Activated CD4-positive, alpha-beta T cell treated with anti-CD3 and anti-CD28 coated beads, Interleukin-2, amount 50 U/mL, for 16 hours (primary cell): Measurements from ENCODE around the gene ACBD7.
A peak's percentile ranks its signal among the peaks of the same experiment; 100 is the strongest.

Source experiments
- DNase-seq: peaks from one replicate; pipeline ENCODE4 v3.0.0-alpha.2; 2020

ACBD7 gene

DNA sequence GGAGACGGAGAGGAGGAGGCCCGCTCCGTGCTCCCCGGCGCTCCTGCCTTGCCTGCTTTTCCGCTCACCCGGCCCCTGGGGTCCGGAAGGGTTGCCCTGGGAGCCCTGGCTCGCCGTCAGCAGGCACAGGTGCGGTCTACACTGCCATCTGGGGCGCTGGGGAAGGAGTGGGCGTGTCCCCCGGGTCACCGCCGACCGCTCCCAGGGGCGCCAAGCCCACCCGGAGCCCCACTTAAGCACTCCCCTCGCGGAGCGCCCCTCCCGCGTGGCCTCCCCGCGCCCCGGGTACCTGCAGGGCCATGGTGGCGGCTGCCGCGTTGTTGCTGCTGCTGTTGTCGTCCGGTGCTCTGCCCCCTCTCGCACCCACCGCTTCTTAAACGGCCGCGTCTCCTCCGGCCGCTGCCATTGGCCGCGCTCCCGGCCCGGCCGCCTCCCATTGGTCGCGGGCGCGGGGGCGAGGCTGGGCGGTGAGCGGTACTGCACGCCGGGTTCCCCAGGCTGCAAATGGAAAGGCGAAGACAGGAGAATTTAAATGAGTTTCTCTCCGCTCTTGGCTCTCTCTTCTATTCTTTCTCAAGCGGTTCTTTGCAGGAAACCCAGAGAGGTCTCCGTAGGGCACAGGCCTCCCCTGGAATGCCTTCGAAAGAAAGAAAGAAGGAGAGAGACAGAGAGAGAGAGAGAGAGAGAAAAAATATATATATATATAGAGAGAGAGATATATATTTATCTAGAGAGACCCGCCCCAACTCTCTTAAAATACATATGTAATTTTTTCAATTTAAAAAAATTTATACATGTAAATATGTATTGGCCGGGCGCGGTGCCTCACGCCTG lies at the start of gene ACBD7:
Gene ACBD7 (minus strand): TSS at position 349 of the 834 bp plus-strand sequence. CDS start 48 bp downstream, at position 301.
- peak; percentile 80 for DNase-seq

DNA sequence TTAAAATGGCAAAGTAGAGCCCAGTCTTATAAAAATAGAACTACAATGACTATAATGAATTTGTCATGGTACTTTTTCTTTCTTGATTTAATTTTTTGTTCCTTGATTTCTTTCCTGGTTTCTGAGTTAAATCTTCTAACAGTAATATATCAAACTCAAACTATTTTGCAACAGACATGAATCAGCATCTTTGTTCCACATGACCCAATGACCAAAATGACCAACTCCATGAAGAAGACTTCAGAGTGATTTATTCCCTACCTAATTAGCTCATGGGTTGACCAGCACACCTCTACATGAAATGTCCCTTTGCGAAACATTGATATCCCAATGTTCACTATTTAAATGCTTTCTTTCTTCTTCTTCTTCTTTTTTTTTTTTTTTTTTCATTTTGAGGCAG lies 49.1 kb upstream of the ACBD7 start:
- DNase-seq: no peak

DNA sequence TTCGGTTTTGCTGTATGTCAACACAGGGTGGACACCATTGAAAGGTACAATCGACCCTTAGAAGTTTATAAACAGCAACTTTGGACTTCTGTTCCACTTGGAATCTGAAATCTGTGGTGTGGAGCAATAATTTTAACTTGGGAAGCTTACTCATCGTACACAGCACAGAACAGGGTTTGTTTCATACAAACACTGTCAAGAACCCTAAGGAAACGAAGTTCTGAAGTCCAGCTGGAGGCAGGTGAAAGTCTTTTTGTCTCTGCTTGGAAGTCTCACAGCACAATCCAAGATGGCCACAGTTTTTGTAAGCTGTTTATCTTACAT lies 48.4 kb upstream of the ACBD7 start:
- DNase-seq: no peak

DNA sequence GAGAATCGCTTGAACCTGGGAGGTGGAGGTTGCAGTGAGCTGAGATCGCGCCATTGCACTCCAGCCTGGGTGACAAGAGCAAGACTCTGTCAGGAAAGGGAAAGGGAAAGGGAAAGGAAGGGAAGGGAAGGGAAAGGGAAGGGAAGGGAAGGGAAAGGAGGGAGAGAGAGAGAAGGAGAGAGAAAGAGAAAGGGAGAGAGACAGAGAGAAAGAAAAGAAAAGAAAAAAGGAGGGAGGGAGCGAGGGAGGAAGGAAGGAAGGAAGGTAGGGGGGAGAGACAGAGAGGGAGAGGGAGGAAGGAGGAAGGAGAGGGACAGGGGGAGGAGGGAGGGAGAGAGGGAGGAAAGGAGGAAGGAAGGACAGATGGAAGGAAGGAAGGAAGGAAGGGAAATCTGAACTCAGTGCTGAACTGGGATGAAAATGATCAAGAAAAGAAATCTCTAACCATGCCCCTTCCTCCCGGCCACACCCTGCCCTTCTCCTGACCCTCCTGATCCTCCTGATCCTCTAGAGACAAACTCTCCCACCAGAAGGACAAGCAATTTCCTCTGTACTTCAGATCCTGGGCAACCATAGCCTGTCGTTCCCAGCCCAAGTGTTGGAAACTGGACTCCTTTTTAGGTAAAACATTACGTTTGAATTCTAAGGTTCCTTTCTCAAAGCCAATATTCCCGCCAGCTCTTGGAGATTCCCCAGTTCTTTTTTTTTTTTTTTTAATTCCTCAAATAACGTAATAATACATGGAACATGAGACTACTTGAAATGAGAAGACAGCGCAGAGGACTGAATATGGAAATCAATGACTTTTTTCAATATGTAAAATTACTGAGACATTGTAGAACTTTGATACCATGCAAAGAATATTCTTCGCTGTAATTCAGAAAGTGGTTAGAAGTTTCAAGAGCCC lies 47.8 kb upstream of the ACBD7 start:
- no peak for DNase-seq

DNA sequence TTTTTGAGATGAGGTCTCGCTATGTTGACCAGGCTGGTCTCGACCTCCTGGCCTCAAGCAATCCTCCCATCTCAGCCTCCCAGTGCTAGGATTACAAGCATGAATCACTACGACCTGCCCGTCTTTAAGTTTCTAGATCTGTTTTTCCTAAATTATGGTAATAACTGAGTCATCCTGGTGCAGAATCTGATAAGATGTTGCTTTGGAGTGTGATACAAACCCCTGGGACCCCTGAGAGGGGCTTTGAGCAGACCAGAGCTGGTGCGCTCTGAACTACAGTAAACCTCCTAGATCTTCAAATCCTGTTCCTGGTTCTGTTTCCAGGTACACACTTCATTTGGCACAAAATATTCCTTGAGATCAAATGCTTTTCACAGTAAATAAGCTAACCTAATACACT lies 42.8 kb upstream of the ACBD7 start:
- DNase-seq: no peak

DNA sequence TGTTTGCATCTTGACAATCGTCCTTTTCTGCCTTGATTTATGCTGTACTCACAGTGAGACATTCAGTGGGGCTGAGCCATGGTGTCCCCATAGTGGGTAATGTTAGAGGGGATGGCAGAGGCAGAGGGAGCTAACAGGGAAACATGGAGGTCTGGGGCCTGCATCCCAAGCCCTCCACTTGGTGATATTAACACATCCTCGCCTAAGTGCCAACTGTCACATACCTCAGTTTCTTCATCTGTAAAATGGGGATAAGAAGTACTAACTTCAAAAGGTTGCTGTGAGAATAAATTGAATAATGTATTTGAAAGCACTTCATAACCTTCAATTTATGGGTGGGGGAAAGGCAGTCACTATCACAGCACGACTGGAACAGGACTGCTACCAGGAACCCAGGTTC lies 36.3 kb upstream of the ACBD7 start:
- DNase-seq: no peak

DNA sequence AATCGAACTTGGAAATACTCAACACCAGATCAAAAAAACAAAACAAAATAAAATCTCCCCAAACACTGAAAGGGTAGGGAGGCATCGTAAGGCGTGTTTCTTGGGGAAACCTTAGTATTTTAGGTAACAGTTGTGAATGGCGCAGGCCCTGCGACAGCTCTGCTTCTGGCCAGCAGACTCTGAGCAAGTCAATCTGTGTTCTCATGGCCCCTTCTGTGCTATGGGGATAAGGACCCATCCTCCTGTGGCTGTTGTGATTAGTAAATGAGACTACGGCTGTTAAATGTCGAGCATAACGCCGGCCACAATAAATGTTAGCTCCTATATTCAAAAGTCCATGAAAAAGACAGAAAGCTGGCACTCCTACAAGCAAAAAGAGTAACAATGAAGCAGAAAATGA lies 35.6 kb upstream of the ACBD7 start:
- no peak for DNase-seq

DNA sequence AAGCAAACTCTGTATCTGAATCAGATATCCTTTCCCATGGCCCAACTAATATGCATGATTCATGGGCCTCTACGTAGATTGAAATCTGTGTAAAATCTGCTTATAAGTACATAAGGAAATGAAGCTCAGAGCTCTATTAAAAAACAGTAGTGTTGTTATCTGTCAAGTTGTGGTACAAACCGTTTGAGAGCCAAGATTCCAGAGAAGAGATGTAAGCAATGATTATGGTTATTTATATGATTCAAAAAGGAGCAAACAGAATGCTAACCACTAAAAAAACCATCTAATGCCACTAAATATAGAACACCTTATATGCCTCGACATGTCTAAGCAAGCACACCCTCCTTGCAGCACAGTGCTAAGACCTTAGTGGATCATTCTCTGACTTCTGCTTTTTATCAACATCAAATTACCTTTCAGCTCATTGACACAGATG lies 35.2 kb upstream of the ACBD7 start:
- peak; percentile 74 for DNase-seq

DNA sequence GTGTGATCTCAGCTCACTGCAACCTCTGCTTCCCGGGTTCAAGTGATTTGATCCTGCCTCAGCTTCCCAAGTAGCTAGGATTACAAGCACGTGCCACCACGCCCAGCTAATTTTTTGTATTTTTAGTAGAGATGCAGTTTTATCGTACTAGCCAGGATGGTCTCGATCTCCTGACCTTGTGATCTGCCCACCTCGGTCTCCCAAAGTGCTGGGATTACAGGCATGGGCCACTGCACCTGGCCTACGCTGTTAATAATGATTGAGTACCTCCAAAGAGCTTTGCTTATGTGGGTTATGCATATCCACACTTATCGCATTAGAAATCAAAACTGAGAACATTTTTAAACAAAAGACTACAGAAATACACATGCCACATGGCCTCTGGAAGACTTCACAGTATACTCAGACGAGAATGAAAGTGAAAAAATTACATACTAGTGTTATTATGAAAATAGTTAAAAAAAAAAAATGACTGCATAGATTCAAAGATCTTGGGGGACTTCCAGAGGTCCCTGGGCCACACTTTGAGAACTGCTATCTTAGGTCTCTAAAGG lies 34.0 kb upstream of the ACBD7 start:
- peak; percentile 43 for DNase-seq

DNA sequence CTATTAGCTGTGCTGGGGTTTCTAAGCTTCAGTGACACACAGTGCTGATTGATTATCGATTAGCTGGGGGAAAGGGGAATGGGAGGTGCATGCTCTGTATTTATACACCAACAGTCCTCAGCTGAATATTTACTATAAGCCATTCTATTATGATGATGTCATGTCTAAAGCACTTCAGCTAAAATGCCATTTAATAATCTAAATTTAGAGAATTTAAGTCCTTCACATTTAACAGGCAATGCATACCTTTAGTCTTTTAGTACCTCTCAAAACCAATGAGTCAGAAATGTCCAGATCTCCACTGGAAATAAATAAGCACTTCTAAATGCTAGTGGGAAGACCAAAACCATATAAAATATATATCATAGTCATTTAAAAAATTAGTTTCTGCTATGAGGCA lies 33.1 kb upstream of the ACBD7 start:
- DNase-seq: no peak

DNA sequence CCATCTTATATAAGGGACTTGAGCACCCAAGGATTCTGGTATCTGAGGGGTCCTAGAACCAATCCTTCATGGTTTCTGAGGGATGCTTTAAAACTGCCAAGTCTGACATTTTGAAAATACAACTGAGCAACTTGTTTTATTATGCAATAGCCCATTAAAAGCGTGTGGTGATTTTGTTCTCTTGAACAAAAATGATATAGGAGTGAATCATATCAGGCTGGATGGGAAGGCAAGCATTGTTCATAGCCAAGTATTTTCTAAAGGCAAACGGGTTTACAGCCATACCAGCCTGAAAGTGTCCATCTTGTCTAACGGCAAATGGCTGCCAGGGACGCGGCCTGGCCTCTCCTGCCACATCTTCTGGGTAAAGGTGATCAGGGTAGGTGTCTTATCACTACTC lies 31.9 kb upstream of the ACBD7 start:
- no peak for DNase-seq

DNA sequence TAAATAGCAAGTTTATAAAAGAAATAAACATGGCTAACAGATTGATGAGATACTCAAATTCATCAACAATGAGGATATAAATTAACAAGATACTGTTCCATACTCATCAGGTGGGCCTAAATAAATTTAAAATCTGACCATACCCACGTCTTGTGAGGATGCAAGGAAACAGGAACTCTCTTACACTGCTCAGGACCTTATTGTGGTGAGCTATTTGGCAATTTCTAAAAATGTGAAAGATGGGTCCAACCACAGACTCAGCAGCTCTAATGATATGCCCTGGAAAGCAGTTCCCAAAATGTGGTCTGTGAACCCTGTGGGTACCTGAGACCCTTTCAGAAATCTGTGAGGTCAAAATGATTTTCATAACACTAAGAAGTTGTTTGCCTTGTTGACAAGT lies 30.0 kb upstream of the ACBD7 start:
- no peak for DNase-seq

DNA sequence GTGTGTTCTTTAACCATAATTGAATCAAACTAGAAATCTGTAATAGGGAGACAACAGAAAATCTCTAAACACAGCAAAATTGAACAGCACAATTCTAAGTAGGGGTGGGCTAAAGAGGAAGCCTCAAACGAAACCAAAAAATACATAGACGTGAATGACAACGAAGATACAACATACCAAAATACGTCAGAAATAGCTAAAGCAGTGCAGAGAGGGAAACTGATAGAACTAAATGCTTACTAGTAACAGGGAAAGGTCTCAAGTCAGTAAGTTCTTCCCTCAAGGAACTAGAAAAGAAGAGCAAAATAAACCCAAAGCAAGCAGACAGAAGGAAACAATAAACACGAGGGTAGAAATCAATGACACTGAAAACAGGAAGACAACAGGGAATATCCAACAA lies 27.6 kb upstream of the ACBD7 start:
- DNase-seq: no peak

DNA sequence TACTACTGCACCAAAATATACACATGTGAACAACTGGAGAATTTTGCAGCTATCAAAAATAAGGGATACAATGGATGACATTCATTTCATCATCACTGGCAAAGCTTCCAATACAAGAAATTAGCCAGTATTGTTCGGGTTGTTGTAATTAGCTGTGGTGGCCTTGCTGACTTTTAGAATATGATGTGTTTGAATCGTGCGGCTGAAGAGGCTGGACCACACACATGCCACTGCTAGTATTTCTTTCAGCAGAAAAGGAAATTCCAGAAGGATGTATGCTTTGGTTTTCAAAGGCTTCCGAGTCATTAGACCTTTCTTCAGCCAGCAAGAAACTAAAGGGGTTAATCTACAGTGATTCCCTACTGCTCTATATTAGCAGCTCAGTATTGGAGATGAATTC lies 25.2 kb upstream of the ACBD7 start:
- DNase-seq: no peak

DNA sequence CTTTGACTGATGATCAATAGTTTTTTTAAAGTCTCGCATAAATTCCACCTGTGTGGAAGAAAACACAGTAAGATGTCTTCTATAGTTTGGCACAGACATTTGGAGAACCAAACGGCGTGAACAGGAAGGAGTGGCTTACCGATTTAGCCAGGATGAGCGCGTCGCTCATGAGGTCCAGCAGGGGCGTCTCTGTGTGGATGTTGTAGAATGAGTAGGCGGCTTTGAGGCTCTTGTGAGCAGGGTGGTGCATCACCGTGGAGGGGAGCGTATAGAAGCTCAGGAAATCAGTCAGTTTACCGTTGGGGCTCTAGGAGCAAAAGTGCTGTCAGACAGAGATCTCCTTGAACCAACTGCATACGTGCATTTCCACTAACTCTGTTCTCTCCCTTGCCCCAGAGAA lies 24.1 kb upstream of the ACBD7 start:
- DNase-seq: peak; percentile 16

DNA sequence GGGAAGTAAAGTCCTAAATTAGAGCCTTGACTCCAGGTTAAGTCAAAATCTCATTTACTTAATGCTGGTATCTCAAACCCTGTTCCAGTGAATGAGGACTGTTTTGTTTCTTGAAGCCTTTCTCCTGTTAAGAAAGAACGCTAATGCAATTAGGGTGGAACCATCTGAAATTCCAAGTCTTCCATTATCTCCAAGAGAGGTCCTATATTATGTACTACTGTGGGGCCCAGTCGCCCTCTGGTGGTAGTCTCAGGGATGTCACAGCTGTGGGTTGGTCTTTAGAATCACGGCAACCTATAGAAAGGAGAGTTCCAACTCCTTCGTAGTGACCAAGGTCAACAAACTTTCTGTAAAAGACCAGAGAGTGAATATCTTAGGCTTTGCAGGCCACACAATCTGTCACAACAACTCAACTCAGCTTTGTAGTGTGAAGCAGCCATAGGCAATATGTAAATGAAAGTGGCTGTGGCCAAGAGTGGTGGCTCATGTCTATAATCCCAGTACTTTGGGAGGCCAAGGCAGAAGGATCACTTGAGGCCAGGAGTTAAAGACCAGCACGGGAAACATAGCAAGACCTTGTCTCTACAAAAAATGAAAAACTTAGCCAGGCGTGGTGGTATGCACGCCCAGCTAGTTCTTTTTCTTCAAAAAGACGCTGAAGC lies 17.9 kb upstream of the ACBD7 start:
- DNase-seq: peak; percentile 68

DNA sequence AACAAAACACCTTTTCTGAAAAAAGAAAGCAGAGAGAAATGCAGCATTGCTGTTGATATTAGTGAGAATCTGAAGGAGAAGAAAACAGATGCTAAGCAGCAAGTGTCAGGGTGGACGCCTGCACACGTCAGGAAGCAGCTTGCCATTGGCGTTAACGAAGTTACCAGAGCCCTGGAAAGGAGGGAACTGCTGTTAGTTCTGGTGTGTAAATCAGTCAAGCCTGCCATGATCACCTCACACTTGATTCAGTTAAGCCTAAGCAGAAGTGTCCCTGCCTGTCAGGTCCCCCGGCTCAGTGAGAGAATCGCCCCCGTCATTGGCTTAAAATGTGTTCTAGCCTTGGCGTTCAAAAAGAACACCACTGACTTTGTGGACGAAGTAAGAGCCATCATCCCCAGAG lies 14.9 kb upstream of the ACBD7 start:
- DNase-seq: no peak

DNA sequence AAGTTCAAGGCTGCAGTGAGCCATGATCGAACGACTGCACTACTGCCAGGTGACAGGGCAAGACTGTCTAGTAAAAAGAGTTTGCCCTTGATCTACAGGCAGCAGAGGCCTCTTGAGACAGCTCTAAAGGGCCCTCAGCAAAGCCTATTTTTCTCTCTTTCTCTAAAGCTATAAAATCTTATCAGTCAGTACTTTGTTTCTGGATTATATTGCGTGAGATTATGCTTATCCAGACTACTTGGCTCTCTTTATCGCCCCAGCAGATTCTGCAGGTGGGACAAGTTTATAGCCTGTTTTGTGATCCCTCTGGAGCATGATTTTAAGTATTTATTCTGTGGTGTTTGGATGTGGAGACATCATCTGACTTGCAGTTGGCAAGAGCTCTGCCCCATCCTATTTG lies 11.3 kb upstream of the ACBD7 start:
- DNase-seq: no peak

DNA sequence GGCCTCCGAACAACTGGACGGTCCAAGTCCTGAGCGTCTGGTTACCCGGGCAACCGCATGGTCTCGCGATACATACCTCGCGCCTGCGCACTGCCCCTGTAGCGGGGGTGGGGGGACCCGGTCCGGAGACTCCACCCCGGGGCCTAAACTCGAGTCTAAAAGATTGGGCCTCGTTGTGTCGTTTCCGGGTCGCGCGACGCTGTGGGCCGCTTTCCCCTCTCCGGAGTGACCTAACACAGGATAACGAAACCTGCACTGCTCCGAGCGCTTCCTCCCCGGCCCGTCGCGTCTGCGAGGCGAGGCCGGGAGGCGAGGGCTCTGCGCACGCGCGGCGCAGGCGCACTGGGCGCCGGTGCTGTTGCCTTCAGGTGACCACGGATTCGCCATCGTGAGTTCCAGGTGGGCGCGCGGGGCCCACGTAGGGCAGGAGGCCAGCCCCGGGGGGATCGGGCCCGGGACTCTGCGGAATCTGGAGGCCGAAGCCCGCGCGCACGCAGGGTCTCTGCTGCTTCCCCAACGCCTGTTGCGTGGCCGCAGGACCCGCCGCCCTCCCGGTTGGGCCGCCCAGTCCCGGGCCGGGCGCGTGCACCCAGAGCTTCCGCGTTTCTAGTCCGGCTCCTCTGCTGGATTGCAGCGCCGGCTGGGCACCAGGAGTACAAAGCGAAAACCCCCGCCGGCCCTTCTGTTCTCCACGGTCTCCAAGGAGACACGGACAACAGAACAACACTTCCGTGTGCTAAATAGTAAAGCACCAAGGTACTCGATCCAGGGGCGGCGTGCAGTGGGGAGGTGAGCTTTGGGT lies 8.6 kb upstream of the ACBD7 start, which contains the start of gene RPP38:
Gene RPP38 (plus strand): TSS at position 345 of the 802 bp plus-strand sequence. CDS start 5,960 bp downstream, outside the sequence.
- DNase-seq: peak; percentile 98

DNA sequence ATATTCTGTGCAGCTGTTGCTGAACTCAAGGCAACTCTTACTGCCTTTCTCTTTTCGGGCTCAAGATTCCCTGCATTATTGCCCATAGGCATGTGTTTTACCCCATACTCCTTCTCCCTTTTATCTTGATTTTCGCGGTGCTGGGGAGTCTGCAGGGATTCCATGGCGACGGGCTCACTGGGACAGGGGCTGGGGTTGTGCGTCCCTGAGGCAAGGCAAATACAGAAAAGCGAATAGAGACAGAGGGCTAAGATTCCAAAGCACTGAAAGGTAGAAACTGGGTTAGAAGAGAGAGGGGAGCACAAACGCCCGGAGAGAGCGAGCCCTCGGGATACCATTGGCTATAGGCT lies 8.1 kb upstream of the ACBD7 start:
- DNase-seq: no peak

DNA sequence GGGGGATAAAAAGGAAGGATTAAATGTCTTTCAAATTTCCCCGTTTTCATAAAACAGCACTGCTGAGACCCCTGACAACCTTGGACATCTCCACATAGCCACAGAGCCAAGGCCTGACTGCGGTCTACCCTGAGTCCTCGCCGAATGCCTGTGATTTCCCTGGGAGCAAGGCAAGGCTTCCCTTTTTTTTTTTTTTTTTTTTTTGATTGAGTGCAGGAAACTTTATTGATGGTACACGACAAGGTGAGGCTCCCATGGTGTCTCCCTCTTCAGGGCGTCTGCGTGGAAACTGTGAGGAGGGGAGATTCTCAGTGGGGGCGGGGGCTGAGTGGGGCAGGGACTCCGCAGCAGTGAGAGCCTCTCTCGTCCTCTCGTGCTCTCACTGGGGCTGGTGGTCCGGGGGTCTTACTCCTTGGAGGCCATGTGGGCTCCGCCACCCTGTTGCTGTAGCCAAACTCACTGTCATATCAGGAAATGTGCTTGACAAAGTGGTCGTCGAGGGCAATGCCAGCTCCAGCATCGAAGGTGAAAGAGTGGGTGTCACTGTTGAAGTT lies 4.4 kb upstream of the ACBD7 start:
- DNase-seq: no peak

DNA sequence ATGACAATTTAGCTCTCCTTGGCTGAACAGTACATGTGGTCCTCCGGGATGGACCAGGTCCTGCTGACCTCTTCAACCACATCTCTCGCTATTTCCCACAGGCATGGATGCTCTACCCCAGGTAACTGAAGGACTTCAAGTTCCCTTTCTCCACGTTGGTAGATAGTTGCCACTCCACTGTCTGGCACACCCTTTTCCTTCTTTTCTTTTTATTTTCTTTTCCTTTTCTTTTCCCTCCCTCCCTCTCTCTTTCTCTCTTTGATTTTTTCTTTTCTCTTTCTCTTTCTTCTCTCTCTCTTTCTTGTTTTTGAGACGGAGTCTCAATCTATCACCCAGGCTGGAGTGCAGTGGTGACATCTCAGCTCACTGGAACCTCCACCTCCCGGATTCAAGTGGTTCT lies 2.8 kb upstream of the ACBD7 start:
- no peak for DNase-seq
